Stimulated activated naive CD8-positive, alpha-beta T cell treated with anti-CD3 and anti-CD28 coated beads, Interleukin-15, Interleukin-2, amounts not matched to agents 100 U/mL and 50 U/mL, for 24 hours (primary cell): Measurements from ENCODE around the gene FGD4.

Source experiments
- ATAC-seq: fragments of 150-1000 bp; cut with Tn5 transposase; one replicate; pipeline ENCODE4 v1.10.0; 2021
- DNase-seq: peaks from one replicate; pipeline ENCODE4 v3.0.0; 2021

Gene FGD4

GRCh38 chr12:32407795-32408194 lies 8.4 kb downstream of the FGD4 start:
- ATAC-seq (no peak), DNase-seq (no peak)

- no peak for DNase-seq
- ATAC-seq = no peak
Observed at GRCh38 chr12:32413412-32413811, 14.1 kb downstream of the FGD4 start.

GRCh38 chr12:32418221-32418620 lies 18.9 kb downstream of the FGD4 start:
- no peak for DNase-seq
- no peak for ATAC-seq

- ATAC-seq (no peak), DNase-seq (no peak)
Observed at GRCh38 chr12:32418903-32419519, 19.7 kb downstream of the FGD4 start.

GRCh38 chr12:32419520-32419960 lies 20.2 kb downstream of the FGD4 start:
- DNase-seq (no peak), ATAC-seq (peak; percentile 14)

- ATAC-seq = no peak
Observed at GRCh38 chr12:32420356-32420755, 21.0 kb downstream of the FGD4 start.

GRCh38 chr12:32423559-32423958 lies 24.2 kb downstream of the FGD4 start:
- ATAC-seq (no peak), DNase-seq (no peak)

More at GRCh38 chr12:32420356-32420755, 21.0 kb downstream of the FGD4 start:
- no peak for DNase-seq

- DNase-seq (no peak), ATAC-seq (no peak)
Observed at GRCh38 chr12:32431025-32431424, 31.7 kb downstream of the FGD4 start.

GRCh38 chr12:32435921-32436705 lies 36.8 kb downstream of the FGD4 start:
- no peak for DNase-seq
- no peak for ATAC-seq

- no peak for ATAC-seq
- no peak for DNase-seq
Observed at GRCh38 chr12:32437095-32437515, 37.7 kb downstream of the FGD4 start.

GRCh38 chr12:32440120-32440865 lies 40.9 kb downstream of the FGD4 start:
- ATAC-seq (no peak), DNase-seq (no peak)

- DNase-seq (no peak), ATAC-seq (no peak)
Observed at GRCh38 chr12:32443491-32443890, 44.1 kb downstream of the FGD4 start.

- no peak for DNase-seq
- ATAC-seq = no peak
Observed at GRCh38 chr12:32444895-32445294, 45.5 kb downstream of the FGD4 start.

- ATAC-seq = no peak
- no peak for DNase-seq
Observed at GRCh38 chr12:32445356-32445755, 46.0 kb downstream of the FGD4 start.

- ATAC-seq (no peak), DNase-seq (no peak)
Observed at GRCh38 chr12:32446316-32447119, 47.2 kb downstream of the FGD4 start.

GRCh38 chr12:32448586-32448985 lies 49.2 kb downstream of the FGD4 start:
- ATAC-seq = no peak
- DNase-seq = no peak

GRCh38 chr12:32450363-32450762 lies 51.0 kb downstream of the FGD4 start:
- DNase-seq (no peak), ATAC-seq (no peak)

- no peak for ATAC-seq
- no peak for DNase-seq
Observed at GRCh38 chr12:32450768-32451167, 51.4 kb downstream of the FGD4 start.

GRCh38 chr12:32451816-32452215 lies 52.5 kb downstream of the FGD4 start:
- ATAC-seq (no peak), DNase-seq (no peak)

- DNase-seq (no peak), ATAC-seq (no peak)
Observed at GRCh38 chr12:32454075-32454474, 54.7 kb downstream of the FGD4 start.

- DNase-seq (no peak), ATAC-seq (no peak)
Observed at GRCh38 chr12:32454866-32455265, 55.5 kb downstream of the FGD4 start.

- ATAC-seq (no peak), DNase-seq (no peak)
Observed at GRCh38 chr12:32455607-32456071, 56.3 kb downstream of the FGD4 start.
